CD4-positive, CD25-positive, alpha-beta regulatory T cell (primary cell): ENCODE results near the gene MID1IP1. TPM values are rescaled to one million over a fixed set of nuclear protein-coding genes. Genes with fewer than 3 reads are reported as not detected.

ENCODE experiments used
- ATAC-seq, 2 donors: fragments of 150-1000 bp; cut with Tn5 transposase; one replicate each; pipeline ENCODE4 v1.10.0; 2021; ENCODE audit warnings: low read depth in 2 of 2, moderate number of reproducible peaks in 2 of 2, moderate library complexity in 1 of 2
- DNase-seq, 3 donors: peaks; one replicate each; pipeline versions ENCODE4 v3.0.0 to v3.0.0-alpha.2; 2012 to 2022; ENCODE audit warnings: mixed read lengths in 1 of 3
- H3K27ac ChIP-seq: one replicate; pipeline ENCODE4 v1.7.0; 2013; ENCODE audit warnings: mild to moderate bottlenecking, low read length; ENCODE audit not compliant: insufficient read depth, poor library complexity, severe bottlenecking
- H3K27me3 ChIP-seq: one replicate; pipeline ENCODE4 v1.7.0; 2013; ENCODE audit warnings: low read length; ENCODE audit not compliant: control insufficient read depth, insufficient read depth
- H3K36me3 ChIP-seq: one replicate; pipeline ENCODE4 v1.7.0; 2013; ENCODE audit warnings: mild to moderate bottlenecking, low read length, moderate library complexity; ENCODE audit not compliant: control insufficient read depth, insufficient read depth
- H3K4me1 ChIP-seq: 2 replicates; pipeline ENCODE4 v1.7.0; 2013; ENCODE audit warnings: mild to moderate bottlenecking, low read length; ENCODE audit not compliant: insufficient read depth, control insufficient read depth, poor library complexity, severe bottlenecking
- H3K4me3 ChIP-seq: one replicate; pipeline ENCODE4 v1.7.0; 2013; ENCODE audit warnings: low read depth, mild to moderate bottlenecking, low read length, moderate library complexity
- H3K9me3 ChIP-seq, 2 experiments: 1 replicate in 1 of 2; 2 replicates in 1 of 2; pipeline ENCODE4 v1.7.0; 2013; ENCODE audit warnings: low read length in 2 of 2, mild to moderate bottlenecking in 1 of 2, moderate library complexity in 1 of 2; ENCODE audit not compliant: control insufficient read depth in 2 of 2
- H3K27ac Mint-ChIP-seq, 3 donors: one replicate each; pipeline ENCODE4 v1.8.0; 2020 to 2022; ENCODE audit warnings: mild to moderate bottlenecking in 3 of 3, mixed read lengths in 3 of 3, moderate library complexity in 2 of 3
- H3K27me3 Mint-ChIP-seq: one replicate; pipeline ENCODE4 v1.8.0; 2022; ENCODE audit warnings: mild to moderate bottlenecking, mixed read lengths
- H3K36me3 Mint-ChIP-seq: one replicate; pipeline ENCODE4 v1.8.0; 2020; ENCODE audit warnings: mixed read lengths
- H3K4me1 Mint-ChIP-seq, 4 donors: one replicate each; pipeline ENCODE4 v1.8.0; 2020 to 2022; ENCODE audit warnings: mixed read lengths in 4 of 4, mild to moderate bottlenecking in 1 of 4
- H3K4me3 Mint-ChIP-seq, 4 donors: one replicate each; pipeline ENCODE4 v1.8.0; 2020 to 2022; ENCODE audit warnings: mild to moderate bottlenecking in 4 of 4, mixed read lengths in 4 of 4, moderate library complexity in 3 of 4
- H3K9me3 Mint-ChIP-seq, 7 donors: one replicate each; pipeline ENCODE4 v1.8.0; 2020 to 2022; ENCODE audit warnings: mixed read lengths in 7 of 7, mild to moderate bottlenecking in 3 of 7, moderate library complexity in 2 of 7
- polyA plus RNA-seq, 4 donors: library from polyadenylated mRNA; unstranded; fragments of 300-500 nt; fragmentation: Illumina TruSeq; gene quantifications; one replicate each; pipeline ENCODE4 v1.2.3, GENCODE V29; 2021
- total RNA-seq: library from RNA; stranded (reverse); gene quantifications from one replicate; pipeline ENCODE4 v1.2.3, GENCODE V29; 2022

Gene MID1IP1
- total and polyA plus RNA-seq, 5 donors from 2014 or later, result 8.8 to 17.3 (median 13.0) TPM

- ATAC-seq, result no peak
- no peak for DNase-seq
- H3K4me3 ChIP-seq, result no peak overlapping the region
- Mint-ChIP-seq H3K4me1 (peaks cover 0 to 10% (median 2%) of the 10 kb centered on the region in 4 donors), H3K36me3 (peaks cover 4% of the 10 kb centered on the region), H3K9me3 (no peaks in the 10 kb centered on the region), H3K27ac (no peak overlapping the region), H3K27me3 (no peaks in the 10 kb centered on the region), H3K4me3 (no peak overlapping the region)
- H3K9me3 ChIP-seq, result no peaks in the 10 kb centered on the region
- H3K36me3 ChIP-seq, result no peaks in the 10 kb centered on the region
- H3K27me3 ChIP-seq, result no peaks in the 10 kb centered on the region
- H3K4me1 ChIP-seq, result peaks cover 12% of the 10 kb centered on the region
- no peak overlapping the region for H3K27ac ChIP-seq
Measured at GRCh38 chrX:38819163-38819562, 17.9 kb downstream of the MID1IP1 start.

- H3K4me1 ChIP-seq, result peaks cover 12% of the 10 kb centered on the region
- peaks cover 0 to 10% (median under 1%) of the 10 kb centered on the region in 4 donors for H3K4me1 Mint-ChIP-seq
- no peak overlapping the region for H3K27ac Mint-ChIP-seq
- peaks cover 4% of the 10 kb centered on the region for H3K36me3 Mint-ChIP-seq
- no peaks in the 10 kb centered on the region for H3K9me3 ChIP-seq
- H3K9me3 Mint-ChIP-seq, result no peaks in the 10 kb centered on the region
- ATAC-seq (no peak), DNase-seq (no peak)
- H3K4me3 ChIP-seq, result no peak overlapping the region
- H3K27me3 ChIP-seq, result no peaks in the 10 kb centered on the region
- H3K27ac ChIP-seq, result no peak overlapping the region
- no peaks in the 10 kb centered on the region for H3K36me3 ChIP-seq
- no peak overlapping the region for H3K4me3 Mint-ChIP-seq
- H3K27me3 Mint-ChIP-seq, result no peaks in the 10 kb centered on the region
Measured at GRCh38 chrX:38819709-38820108, 18.4 kb downstream of the MID1IP1 start.

- peaks cover under 1% of the 10 kb centered on the region for H3K36me3 Mint-ChIP-seq
- Histone ChIP-seq H3K27ac (no peak overlapping the region), H3K4me3 (no peak overlapping the region), H3K9me3 (no peaks in the 10 kb centered on the region), H3K4me1 (peaks cover 12% of the 10 kb centered on the region), H3K27me3 (no peaks in the 10 kb centered on the region), H3K36me3 (no peaks in the 10 kb centered on the region)
- DNase-seq, result no peak
- H3K27me3 Mint-ChIP-seq, result no peaks in the 10 kb centered on the region
- no peak overlapping the region for H3K27ac Mint-ChIP-seq
- H3K4me3 Mint-ChIP-seq, result no peak overlapping the region
- no peak for ATAC-seq
- H3K9me3 Mint-ChIP-seq, result no peaks in the 10 kb centered on the region
- peaks cover 0 to 6% (median 0%) of the 10 kb centered on the region in 4 donors for H3K4me1 Mint-ChIP-seq
Measured at GRCh38 chrX:38820751-38821150, 19.5 kb downstream of the MID1IP1 start.

- no peak overlapping the region for H3K4me3 Mint-ChIP-seq
- DNase-seq (no peak), ATAC-seq (no peak)
- no peak overlapping the region for H3K27ac ChIP-seq
- no peaks in the 10 kb centered on the region for H3K36me3 ChIP-seq
- H3K9me3 ChIP-seq, result no peaks in the 10 kb centered on the region
- no peaks in the 10 kb centered on the region for H3K36me3 Mint-ChIP-seq
- no peaks in the 10 kb centered on the region for H3K4me1 Mint-ChIP-seq
- H3K27me3 ChIP-seq, result no peaks in the 10 kb centered on the region
- no peaks in the 10 kb centered on the region for H3K4me1 ChIP-seq
- H3K27me3 Mint-ChIP-seq, result no peaks in the 10 kb centered on the region
- H3K4me3 ChIP-seq, result no peak overlapping the region
- peaks cover 0 to 4% (median 0%) of the 10 kb centered on the region in 7 donors for H3K9me3 Mint-ChIP-seq
- no peak overlapping the region for H3K27ac Mint-ChIP-seq
Measured at GRCh38 chrX:38824176-38824575, 22.9 kb downstream of the MID1IP1 start.

GRCh38 chrX:38831949-38832348 lies 30.7 kb downstream of the MID1IP1 start:
- Histone ChIP-seq H3K4me3 (no peak overlapping the region), H3K27me3 (no peaks in the 10 kb centered on the region), H3K4me1 (no peaks in the 10 kb centered on the region), H3K9me3 (no peaks in the 10 kb centered on the region), H3K36me3 (no peaks in the 10 kb centered on the region), H3K27ac (no peak overlapping the region)
- H3K9me3 Mint-ChIP-seq, result peaks cover 0 to 2% (median 0%) of the 10 kb centered on the region in 7 donors
- no peak overlapping the region for H3K27ac Mint-ChIP-seq
- DNase-seq (no peak), ATAC-seq (no peak)
- peaks cover 0 to 15% (median 0%) of the 10 kb centered on the region in 4 donors for H3K4me1 Mint-ChIP-seq
- no peaks in the 10 kb centered on the region for H3K27me3 Mint-ChIP-seq
- no peaks in the 10 kb centered on the region for H3K36me3 Mint-ChIP-seq
- no peak overlapping the region for H3K4me3 Mint-ChIP-seq

- Mint-ChIP-seq H3K36me3 (no peaks in the 10 kb centered on the region), H3K4me3 (no peak overlapping the region), H3K4me1 (peaks cover 0 to 15% (median 0%) of the 10 kb centered on the region in 4 donors), H3K27ac (no peak overlapping the region), H3K27me3 (no peaks in the 10 kb centered on the region), H3K9me3 (peaks cover 0 to 2% (median 0%) of the 10 kb centered on the region in 7 donors)
- Histone ChIP-seq H3K4me1 (no peaks in the 10 kb centered on the region), H3K27ac (no peak overlapping the region), H3K9me3 (no peaks in the 10 kb centered on the region), H3K4me3 (no peak overlapping the region), H3K36me3 (no peaks in the 10 kb centered on the region), H3K27me3 (no peaks in the 10 kb centered on the region)
- ATAC-seq, result no peak
- DNase-seq, result no peak
Measured at GRCh38 chrX:38837389-38837788, 36.1 kb downstream of the MID1IP1 start.

GRCh38 chrX:38839277-38839676 lies 38.0 kb downstream of the MID1IP1 start:
- Mint-ChIP-seq H3K27ac (peak overlapping the region in 1 of 3 donors; percentile 9), H3K27me3 (no peaks in the 10 kb centered on the region), H3K4me1 (peaks cover 0 to under 1% (median 0%) of the 10 kb centered on the region in 4 donors), H3K4me3 (no peak overlapping the region), H3K36me3 (no peaks in the 10 kb centered on the region), H3K9me3 (peaks cover 0 to 2% (median 0%) of the 10 kb centered on the region in 7 donors)
- Histone ChIP-seq H3K27ac (no peak overlapping the region), H3K4me1 (no peaks in the 10 kb centered on the region), H3K27me3 (no peaks in the 10 kb centered on the region), H3K4me3 (no peak overlapping the region), H3K36me3 (no peaks in the 10 kb centered on the region), H3K9me3 (no peaks in the 10 kb centered on the region)
- DNase-seq (no peak), ATAC-seq (no peak)

- Histone ChIP-seq H3K36me3 (no peaks in the 10 kb centered on the region), H3K27ac (no peak overlapping the region), H3K4me3 (no peak overlapping the region), H3K9me3 (no peaks in the 10 kb centered on the region), H3K27me3 (no peaks in the 10 kb centered on the region), H3K4me1 (no peaks in the 10 kb centered on the region)
- no peak overlapping the region for H3K27ac Mint-ChIP-seq
- no peak overlapping the region for H3K4me3 Mint-ChIP-seq
- no peak for DNase-seq
- ATAC-seq, result no peak
- H3K9me3 Mint-ChIP-seq, result peaks cover 0 to 2% (median 0%) of the 10 kb centered on the region in 7 donors
- H3K36me3 Mint-ChIP-seq, result no peaks in the 10 kb centered on the region
- no peaks in the 10 kb centered on the region for H3K4me1 Mint-ChIP-seq
- H3K27me3 Mint-ChIP-seq, result no peaks in the 10 kb centered on the region
Measured at GRCh38 chrX:38839944-38840343, 38.7 kb downstream of the MID1IP1 start.
